T-cell (primary cell): ENCODE measurements around the gene SLC9A9. TPM values are rescaled to one million over a fixed set of nuclear protein-coding genes. Genes with fewer than 3 reads are reported as not detected.

Source experiments
- ATAC-seq, 4 experiments: fragments of 200-7000 bp in 3 of 4; fragments of 150-1000 bp in 1 of 4; cut with Tn5 transposase; replicated peaks in 1 of 4; 1 replicate in 3 of 4; 2 replicates in 1 of 4; pipeline ENCODE4 v1.10.0; 2021; ENCODE audit warnings: moderate library complexity in 3 of 4, mild to moderate bottlenecking in 2 of 4, moderate number of reproducible peaks in 1 of 4
- CTCF ChIA-PET, 2 donors: fragments of 300-600 bp; sonication (Branson Sonifier 250); formaldehyde crosslinking; loops; one replicate each; lab custom pipeline; 2022; ENCODE audit warnings: antibody characterized with exemption in 2 of 2; lab: Charles Lee
- POLR2A ChIA-PET, 2 donors: fragments of 300-600 bp; sonication (Branson Sonifier 250); formaldehyde crosslinking; loops; one replicate each; lab custom pipeline; 2022; ENCODE audit warnings: antibody characterized with exemption in 2 of 2; lab: Charles Lee
- DNase-seq, 35 experiments: peaks; one replicate each; pipeline versions ENCODE4 v3.0.0 to v3.0.0-alpha.2; 2013 to 2023
- H3K27ac ChIP-seq: one replicate; pipeline ENCODE4 v1.5.1; 2013; ENCODE audit warnings: low read length
- H3K27me3 ChIP-seq, 2 experiments: replicated peaks in 1 of 2; 1 replicate in 1 of 2; 2 replicates in 1 of 2; pipeline versions ENCODE4 v1.6.1 to v1.7.0; 2013; ENCODE audit warnings: low read length in 1 of 2, mixed read lengths in 1 of 2; ENCODE audit not compliant: control insufficient read depth in 2 of 2, insufficient read depth in 2 of 2; ENCODE audit errors: extremely low read depth in 1 of 2
- H3K36me3 ChIP-seq, 2 donors: 1 replicate in 1 of 2; 2 replicates in 1 of 2; pipeline versions ENCODE4 v1.6.1 to v1.7.0; 2013; ENCODE audit warnings: low read length in 1 of 2; ENCODE audit not compliant: control insufficient read depth in 2 of 2, insufficient read depth in 1 of 2; ENCODE audit errors: extremely low read depth in 1 of 2
- H3K4me1 ChIP-seq, 2 experiments: 1 replicate in 1 of 2; 2 replicates in 1 of 2; pipeline versions ENCODE4 v1.6.1 to v1.7.0; 2013; ENCODE audit warnings: low read length in 2 of 2, mixed read lengths in 1 of 2; ENCODE audit not compliant: insufficient read depth in 2 of 2, control insufficient read depth in 1 of 2; ENCODE audit errors: extremely low read depth in 1 of 2
- H3K4me3 ChIP-seq, 2 donors: 1 replicate in 1 of 2; 2 replicates in 1 of 2; pipeline versions ENCODE4 v1.5.1 to v1.7.0; 2013; ENCODE audit warnings: mild to moderate bottlenecking in 2 of 2, low read length in 1 of 2, moderate library complexity in 1 of 2; ENCODE audit not compliant: control insufficient read depth in 1 of 2; ENCODE audit errors: extremely low read depth in 1 of 2
- H3K9me3 ChIP-seq: 2 replicates; pipeline ENCODE4 v1.7.0; 2013
- H3K27ac Mint-ChIP-seq, 2 donors: one replicate each; pipeline ENCODE4 v1.8.0; 2020 to 2021; ENCODE audit warnings: mild to moderate bottlenecking in 2 of 2, mixed read lengths in 2 of 2
- H3K27me3 Mint-ChIP-seq, 2 donors: one replicate each; pipeline ENCODE4 v1.8.0; 2021 to 2022; ENCODE audit warnings: mixed read lengths in 2 of 2
- H3K36me3 Mint-ChIP-seq: one replicate; pipeline ENCODE4 v1.8.0; 2021; ENCODE audit warnings: mixed read lengths
- H3K4me1 Mint-ChIP-seq, 3 donors: one replicate each; pipeline ENCODE4 v1.8.0; 2020 to 2022; ENCODE audit warnings: mixed read lengths in 3 of 3, mild to moderate bottlenecking in 1 of 3
- H3K4me3 Mint-ChIP-seq, 3 donors: one replicate each; pipeline ENCODE4 v1.8.0; 2020 to 2022; ENCODE audit warnings: mild to moderate bottlenecking in 3 of 3, mixed read lengths in 3 of 3, moderate library complexity in 3 of 3
- H3K9me3 Mint-ChIP-seq, 3 donors: one replicate each; pipeline ENCODE4 v1.8.0; 2020 to 2022; ENCODE audit warnings: mixed read lengths in 3 of 3
- WGBS: methylation state at CpG from one replicate; pipeline ENCODE4 v1.1.5; 2013; ENCODE audit warnings: missing lambda C conversion rate; ENCODE audit not compliant: insufficient coverage; 5-methylcytosine and 5-hydroxymethylcytosine counted together
- total RNA-seq, 35 experiments: library from RNA in 6 of 35; stranded (reverse) in 6 of 35; fragments of 120-200 nt in 1 of 35; gene quantifications; one replicate each; pipeline versions ENCODE4 v1.2.1 to v1.2.4 and lab custom pipeline; 2013 to 2026

The SLC9A9 gene
- total RNA-seq, 5 donors from 2014 or later (not counting 1 experiment from before 2014, with no cell fraction given), result 11.2 to 36.8 (median 17.8) TPM

GRCh38 chr3:143240886-143241285 is 607.4 kb downstream of the SLC9A9 start:
- CTCF ChIA-PET, result no interaction called here
- DNase-seq, result no peak
- 100% methylated on average over 1 of the region's 4 CpGs for WGBS

GRCh38 chr3:143239031-143239430 is 609.2 kb downstream of the SLC9A9 start:
- Histone ChIP-seq H3K4me1 (peaks cover 0 to 5% of the 10 kb centered on the region in 2 experiments), H3K27ac (no peak overlapping the region), H3K36me3 (no peaks in the 10 kb centered on the region), H3K4me3 (no peak overlapping the region), H3K9me3 (no peaks in the 10 kb centered on the region), H3K27me3 (no peaks in the 10 kb centered on the region)
- Mint-ChIP-seq H3K27ac (no peak overlapping the region), H3K9me3 (peaks cover 2 to 4% (median 3%) of the 10 kb centered on the region in 3 donors), H3K36me3 (peaks cover 3% of the 10 kb centered on the region), H3K4me3 (no peak overlapping the region), H3K27me3 (no peaks in the 10 kb centered on the region), H3K4me1 (peaks cover 7 to 13% (median 10%) of the 10 kb centered on the region in 3 donors)
- CTCF ChIA-PET, result no interaction called here
- POLR2A ChIA-PET, result no interaction called here
- WGBS, result no CpG with 5 or more reads among the region's 3 CpGs
- no peak for DNase-seq
- no peak for ATAC-seq

More at GRCh38 chr3:143240886-143241285, 607.4 kb downstream of the SLC9A9 start:
- no peak overlapping the region for H3K4me3 Mint-ChIP-seq
- Histone ChIP-seq H3K27ac (no peak overlapping the region), H3K36me3 (no peaks in the 10 kb centered on the region), H3K4me3 (no peak overlapping the region), H3K4me1 (peaks cover 0 to 5% of the 10 kb centered on the region in 2 experiments), H3K27me3 (no peaks in the 10 kb centered on the region), H3K9me3 (no peaks in the 10 kb centered on the region)
- no peak for ATAC-seq
- H3K9me3 Mint-ChIP-seq, result peaks cover 2 to 4% (median 3%) of the 10 kb centered on the region in 3 donors
- no peaks in the 10 kb centered on the region for H3K27me3 Mint-ChIP-seq
- H3K27ac Mint-ChIP-seq, result no peak overlapping the region
- peaks cover 7 to 13% (median 10%) of the 10 kb centered on the region in 3 donors for H3K4me1 Mint-ChIP-seq
- POLR2A ChIA-PET, result no interaction called here
- H3K36me3 Mint-ChIP-seq, result peaks cover 3% of the 10 kb centered on the region

GRCh38 chr3:143237077-143237627 is 611.1 kb downstream of the SLC9A9 start:
- H3K36me3 ChIP-seq, result no peaks in the 10 kb centered on the region
- DNase-seq, result no peak
- ATAC-seq, result no peak
- WGBS, result 88% methylated on average over 2 of the region's 8 CpGs
- no peaks in the 10 kb centered on the region for H3K27me3 ChIP-seq
- peaks cover 2 to 13% (median 10%) of the 10 kb centered on the region in 3 donors for H3K4me1 Mint-ChIP-seq
- peaks cover 2 to 4% (median 3%) of the 10 kb centered on the region in 3 donors for H3K9me3 Mint-ChIP-seq
- POLR2A ChIA-PET, result no interaction called here
- H3K36me3 Mint-ChIP-seq, result peaks cover 3% of the 10 kb centered on the region
- H3K4me1 ChIP-seq, result peaks cover 0 to 5% of the 10 kb centered on the region in 2 experiments
- H3K27ac ChIP-seq, result no peak overlapping the region
- H3K4me3 ChIP-seq, result no peak overlapping the region
- H3K27ac Mint-ChIP-seq, result no peak overlapping the region
- H3K4me3 Mint-ChIP-seq, result no peak overlapping the region
- H3K27me3 Mint-ChIP-seq, result no peaks in the 10 kb centered on the region
- no peaks in the 10 kb centered on the region for H3K9me3 ChIP-seq
- CTCF ChIA-PET, result no interaction called here

GRCh38 chr3:143236226-143236964 is 611.9 kb downstream of the SLC9A9 start:
- Histone ChIP-seq H3K36me3 (no peaks in the 10 kb centered on the region), H3K9me3 (no peaks in the 10 kb centered on the region), H3K27ac (no peak overlapping the region), H3K4me3 (no peak overlapping the region), H3K4me1 (peaks cover 0 to 5% of the 10 kb centered on the region in 2 experiments), H3K27me3 (no peaks in the 10 kb centered on the region)
- ChIA-PET CTCF (no interaction called here), POLR2A (no interaction called here)
- Mint-ChIP-seq H3K4me1 (peaks cover 0 to 13% (median 10%) of the 10 kb centered on the region in 3 donors), H3K36me3 (peaks cover 3% of the 10 kb centered on the region), H3K27me3 (no peaks in the 10 kb centered on the region), H3K4me3 (no peak overlapping the region), H3K9me3 (peaks cover 2 to 4% (median 3%) of the 10 kb centered on the region in 3 donors), H3K27ac (no peak overlapping the region)
- ATAC-seq (no peak), DNase-seq (no peak)
- 91% methylated on average over 8 of the region's 11 CpGs for WGBS

GRCh38 chr3:143235614-143236204 is 612.6 kb downstream of the SLC9A9 start:
- Histone ChIP-seq H3K9me3 (no peaks in the 10 kb centered on the region), H3K27me3 (no peaks in the 10 kb centered on the region), H3K27ac (no peak overlapping the region), H3K4me1 (peaks cover 0 to 5% of the 10 kb centered on the region in 2 experiments), H3K4me3 (no peak overlapping the region), H3K36me3 (no peaks in the 10 kb centered on the region)
- no peak overlapping the region for H3K4me3 Mint-ChIP-seq
- no peak for ATAC-seq
- no peaks in the 10 kb centered on the region for H3K27me3 Mint-ChIP-seq
- DNase-seq, result no peak
- ChIA-PET POLR2A (no interaction called here), CTCF (no interaction called here)
- H3K9me3 Mint-ChIP-seq, result peaks cover 2 to 4% (median 3%) of the 10 kb centered on the region in 3 donors
- H3K36me3 Mint-ChIP-seq, result peaks cover 3% of the 10 kb centered on the region
- WGBS, result no CpG with 5 or more reads among the region's 3 CpGs
- H3K4me1 Mint-ChIP-seq, result peaks cover 0 to 10% (median 6%) of the 10 kb centered on the region in 3 donors
- no peak overlapping the region for H3K27ac Mint-ChIP-seq

- Mint-ChIP-seq H3K36me3 (peaks cover 3% of the 10 kb centered on the region), H3K4me3 (no peak overlapping the region), H3K4me1 (peaks cover 0 to 7% (median 2%) of the 10 kb centered on the region in 3 donors), H3K27ac (no peak overlapping the region), H3K9me3 (peaks cover 2 to 4% (median 3%) of the 10 kb centered on the region in 3 donors), H3K27me3 (no peaks in the 10 kb centered on the region)
- H3K4me1 ChIP-seq, result peaks cover 0 to 2% of the 10 kb centered on the region in 2 experiments
- no peak for ATAC-seq
- H3K9me3 ChIP-seq, result no peaks in the 10 kb centered on the region
- no peak for DNase-seq
- H3K27me3 ChIP-seq, result no peaks in the 10 kb centered on the region
- no peak overlapping the region for H3K4me3 ChIP-seq
- ChIA-PET CTCF (no interaction called here), POLR2A (no interaction called here)
- WGBS, result no CpG with 5 or more reads among the region's 1 CpG
- H3K36me3 ChIP-seq, result no peaks in the 10 kb centered on the region
- H3K27ac ChIP-seq, result no peak overlapping the region
These were observed 613.7 kb downstream of the SLC9A9 start for GRCh38 chr3:143234526-143234925.
